OCI-LY3 (cell line): ENCODE data around the gene SLC27A2.

ENCODE experiments used
- CTCF ChIP-seq: fragments of 200-600, 300-600 bp; sonication (generic); IDR thresholded peaks from 2 replicates; pipeline ENCODE4 v1.5.1; 2014; ENCODE audit warnings: antibody characterized with exemption, low read length, low read depth
- EZH2phosphoT487 ChIP-seq: fragments of 200-600 bp; shearing (Covaris generic); IDR thresholded peaks from 2 replicates; pipeline ENCODE4 v1.6.1; 2018; ENCODE audit warnings: antibody characterized with exemption, mixed run types, low read depth

GRCh38 chr15:50144341-50145120 is 37.5 kb upstream of the SLC27A2 start:
- TF ChIP-seq CTCF = no peak
- no peak for TF ChIP-seq EZH2phosphoT487
